NCI-H446 treated with DMSO at 0.1 percent for 48 hours (cell line): ENCODE results near the gene GRM7.

ENCODE experiments used
- DNase-seq: peaks from one replicate; lab custom pipeline; 2025; lab: John Stamatoyannopoulos, UW

GRM7 gene

DNA sequence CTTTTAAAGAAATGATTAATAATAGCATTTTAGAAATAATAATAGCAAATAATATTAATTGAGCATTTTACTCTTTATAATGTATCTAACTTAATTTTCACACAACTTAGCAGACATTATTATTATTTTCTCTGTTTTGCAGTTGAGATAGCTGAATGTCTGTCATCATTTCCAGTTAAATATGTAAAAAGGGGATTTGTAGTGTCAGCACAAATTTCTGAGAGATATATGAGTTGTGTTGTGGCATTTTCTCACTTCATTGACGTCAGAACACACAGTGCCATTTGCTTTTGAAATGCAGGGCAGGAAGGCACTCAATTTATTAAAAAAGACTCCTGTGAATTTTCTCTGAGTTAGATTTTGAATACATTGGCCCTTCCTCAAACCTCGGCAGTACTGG lies 111.0 kb downstream of the GRM7 start:
- DNase-seq, result no peak

DNA sequence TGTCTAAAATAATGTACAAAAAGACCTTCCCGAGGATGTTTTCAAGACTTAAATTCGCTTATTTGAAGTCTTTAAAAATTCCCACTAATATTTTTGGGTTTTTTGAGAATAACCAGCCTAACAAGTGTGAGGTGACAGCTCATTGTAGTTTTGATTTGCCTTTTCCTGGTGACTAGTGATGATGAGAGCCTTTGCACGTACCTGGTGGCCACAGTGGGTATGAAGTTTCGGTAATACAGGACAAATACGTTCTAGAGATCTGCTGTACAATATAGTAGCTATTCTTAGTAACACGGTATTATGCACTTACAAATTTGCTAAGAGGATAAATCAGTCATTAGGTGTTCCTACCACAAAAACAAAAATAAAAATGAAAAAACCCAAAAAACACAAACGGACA lies 124.9 kb downstream of the GRM7 start:
- DNase-seq, result no peak

DNA sequence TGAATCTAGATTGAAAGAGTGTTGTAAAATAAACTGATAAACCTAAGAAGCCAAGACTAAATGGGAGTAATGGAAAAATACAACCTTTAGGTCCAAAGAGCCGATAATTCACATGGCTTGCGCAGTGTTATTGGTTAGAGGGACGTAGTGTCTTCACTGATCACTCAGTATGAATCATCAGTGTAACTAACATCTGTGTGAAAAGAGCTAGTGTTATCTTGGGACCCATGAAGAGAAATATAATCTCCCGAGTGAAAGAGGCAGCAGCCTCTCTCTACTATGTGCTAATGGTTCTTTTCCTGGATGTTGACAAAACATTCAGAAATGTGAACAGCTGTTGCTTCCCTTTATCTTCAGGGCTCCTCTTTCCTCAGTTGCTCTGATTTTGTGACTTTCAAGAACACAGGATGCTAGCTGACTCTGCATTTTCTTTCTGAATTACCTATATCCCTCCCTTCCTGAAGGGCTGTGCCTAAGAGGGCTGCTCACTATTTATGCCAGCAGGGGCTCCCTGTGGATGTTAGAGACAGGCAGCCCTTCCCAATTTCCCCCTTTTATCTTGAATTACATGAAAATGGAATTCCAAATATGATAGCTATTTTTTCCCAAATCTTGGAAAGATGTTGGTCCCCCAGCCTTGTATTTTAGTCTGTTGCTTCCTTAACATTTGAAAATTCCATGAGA lies 128.8 kb downstream of the GRM7 start:
- no peak for DNase-seq

DNA sequence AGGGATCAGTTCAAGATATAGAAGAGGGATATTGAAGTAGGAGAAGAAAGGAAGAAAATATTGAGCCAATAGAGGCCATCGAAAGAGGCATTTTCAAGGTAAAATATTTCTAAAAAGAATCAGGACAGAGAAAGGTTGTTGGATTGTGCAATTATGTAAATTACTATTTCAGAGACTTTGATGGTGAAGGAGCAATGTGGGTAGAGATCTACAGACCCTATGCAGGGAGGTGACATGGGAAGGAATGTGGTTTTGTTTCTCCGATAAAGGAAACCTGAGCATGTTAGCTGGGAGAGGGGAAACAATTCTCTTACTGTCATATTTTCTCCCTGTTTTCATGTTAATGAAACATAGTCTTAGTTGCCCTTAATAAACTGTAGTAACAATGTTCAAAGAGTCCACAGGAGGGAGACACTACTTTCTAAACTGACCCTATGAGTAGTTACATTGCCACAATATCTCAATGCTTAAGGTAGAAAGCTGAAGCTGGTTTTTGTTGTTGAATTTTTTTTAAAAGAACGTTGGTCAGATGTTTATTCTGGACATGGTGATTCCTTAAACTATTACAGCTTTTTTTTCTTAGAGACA lies 133.3 kb downstream of the GRM7 start:
- DNase-seq, result no peak

DNA sequence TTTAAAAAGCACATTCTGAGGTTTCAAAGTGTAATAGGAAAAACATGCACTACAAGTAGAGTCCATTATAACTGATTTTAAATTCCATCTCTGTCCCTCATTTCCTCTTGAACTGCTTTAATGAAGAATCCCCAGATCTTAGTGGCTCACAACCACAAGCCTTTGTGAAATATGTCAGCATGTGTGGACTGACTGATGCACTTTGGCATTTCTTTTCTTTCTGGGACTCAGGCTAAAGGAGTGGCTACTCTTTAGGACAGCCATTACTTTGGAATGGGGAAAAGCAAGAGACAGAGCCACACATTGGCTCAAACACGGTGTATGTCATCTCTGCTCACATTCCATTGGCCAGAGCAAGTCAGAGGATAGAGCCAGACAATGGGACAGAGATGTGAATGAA lies 139.6 kb downstream of the GRM7 start:
- DNase-seq, result no peak

DNA sequence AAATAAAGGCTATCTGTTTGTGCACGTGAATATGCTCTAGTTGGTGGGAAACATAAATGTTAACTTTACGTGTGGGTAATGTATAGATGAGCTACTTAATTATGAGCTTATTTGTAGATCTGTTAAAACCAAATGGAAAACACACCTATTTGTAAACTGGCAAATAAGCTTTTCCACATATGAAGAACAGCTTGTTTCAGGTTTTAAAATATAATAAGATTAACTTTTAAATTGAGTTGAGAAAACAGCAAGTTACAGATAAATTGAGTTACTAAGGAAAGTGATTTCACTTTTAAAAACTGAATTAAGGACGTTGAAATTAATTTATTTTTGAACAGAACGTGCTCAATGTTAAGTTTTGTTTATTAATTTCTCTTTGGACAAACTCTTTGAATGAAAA lies 140.5 kb downstream of the GRM7 start:
- no peak for DNase-seq

DNA sequence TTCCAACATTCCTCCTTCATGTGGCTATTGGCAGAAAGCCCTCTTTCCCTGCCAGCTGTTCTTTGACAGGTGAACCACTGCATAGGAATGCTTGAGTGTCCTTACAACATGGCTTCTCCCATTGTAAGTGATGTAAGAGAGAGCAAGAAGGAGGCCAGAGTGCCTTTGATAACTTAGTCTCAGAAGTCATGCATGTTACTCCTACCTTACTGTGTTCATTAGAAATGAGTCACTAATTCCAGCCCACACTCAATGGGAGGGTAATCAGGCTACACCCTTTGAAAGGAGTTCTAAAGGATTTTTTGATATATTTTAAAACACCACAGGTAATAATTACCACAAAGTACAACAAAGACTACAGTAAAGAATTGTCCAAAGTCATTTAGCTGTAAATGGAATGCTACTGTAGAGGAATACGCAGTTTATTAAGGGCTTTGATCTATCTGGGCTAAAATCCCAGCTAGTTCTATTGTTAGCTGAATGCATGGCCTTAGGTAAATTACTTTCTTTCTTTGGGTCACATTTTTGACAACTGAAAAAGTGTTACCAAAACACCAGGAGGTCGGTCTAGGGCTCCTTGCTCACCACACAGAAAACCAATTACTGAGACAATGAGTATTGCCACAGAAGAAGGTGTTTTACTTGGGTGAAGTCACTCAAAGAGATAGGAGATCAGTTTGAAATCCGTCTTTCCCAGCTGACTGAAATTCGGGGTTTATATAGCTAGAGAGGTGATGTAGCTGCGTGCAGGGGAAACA lies 154.9 kb downstream of the GRM7 start:
- DNase-seq, result no peak

DNA sequence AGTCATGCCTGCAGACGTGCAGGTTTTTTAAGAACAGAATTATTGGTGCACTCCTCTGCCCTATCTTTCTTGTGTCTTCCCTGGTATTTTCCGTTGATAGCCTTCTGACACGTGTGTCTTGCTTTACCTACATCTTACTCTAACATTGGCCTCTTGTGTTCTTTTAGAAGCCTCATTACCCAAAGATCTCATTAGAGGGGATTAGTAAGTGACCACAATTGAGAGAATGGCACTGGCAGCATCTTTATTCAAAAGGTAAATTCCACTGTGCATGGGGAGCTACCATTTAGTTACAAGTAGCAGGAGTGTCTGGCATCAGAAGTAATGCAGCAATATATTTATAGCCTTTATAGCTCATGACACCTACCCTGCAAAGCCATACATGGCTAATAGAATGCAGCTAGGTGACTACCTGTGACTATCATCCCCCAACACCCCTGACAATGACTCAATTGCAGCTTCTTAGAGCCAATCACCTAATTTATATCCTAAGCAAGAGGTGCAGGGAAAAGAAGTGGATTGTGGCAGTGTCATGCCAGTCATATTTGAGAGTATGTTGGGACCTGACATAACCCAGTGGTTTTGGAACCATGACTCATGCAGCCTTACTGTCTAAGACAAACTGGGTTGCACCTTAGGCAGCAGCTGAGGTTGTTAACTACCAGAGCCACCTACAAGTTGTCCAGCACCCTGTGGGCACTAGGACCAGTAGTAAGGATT lies 164.8 kb downstream of the GRM7 start:
- no peak for DNase-seq

DNA sequence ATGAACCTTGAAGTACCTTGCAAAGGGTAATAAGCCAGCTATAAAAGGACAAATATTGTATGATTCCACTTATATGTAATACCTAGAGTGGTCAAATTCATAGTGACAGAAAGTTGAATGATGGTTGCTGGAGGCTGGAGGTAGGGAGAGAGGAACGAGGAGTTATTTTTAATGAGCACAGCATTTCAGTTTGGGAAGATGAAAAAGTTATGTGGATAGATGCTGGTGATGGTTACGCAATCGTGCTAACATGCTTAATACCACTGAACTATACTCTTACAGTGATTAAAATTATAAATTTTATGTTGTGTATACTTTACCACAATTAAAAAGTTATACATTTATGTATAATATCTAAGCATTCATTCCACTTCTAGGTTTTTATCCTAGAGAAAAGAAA lies 168.6 kb downstream of the GRM7 start:
- no peak for DNase-seq

DNA sequence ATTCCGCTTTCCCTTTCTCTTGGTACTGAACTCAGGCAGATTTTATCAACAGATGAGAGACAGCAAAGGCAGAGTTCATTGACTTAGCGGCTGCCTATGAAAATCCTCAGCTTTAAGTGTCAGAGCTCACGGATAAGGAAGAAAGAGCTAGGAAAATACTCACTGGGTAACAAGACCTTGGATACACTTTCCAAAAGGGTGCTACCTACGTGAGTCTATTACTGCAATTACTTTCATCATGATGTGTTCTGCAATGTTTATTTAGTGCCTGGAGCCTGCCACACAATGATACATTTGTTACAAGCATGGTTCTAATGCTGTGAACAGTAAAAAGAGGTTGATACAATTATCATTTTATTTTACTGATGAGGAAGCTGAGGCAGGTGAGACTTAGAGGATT lies 177.5 kb downstream of the GRM7 start:
- no peak for DNase-seq

DNA sequence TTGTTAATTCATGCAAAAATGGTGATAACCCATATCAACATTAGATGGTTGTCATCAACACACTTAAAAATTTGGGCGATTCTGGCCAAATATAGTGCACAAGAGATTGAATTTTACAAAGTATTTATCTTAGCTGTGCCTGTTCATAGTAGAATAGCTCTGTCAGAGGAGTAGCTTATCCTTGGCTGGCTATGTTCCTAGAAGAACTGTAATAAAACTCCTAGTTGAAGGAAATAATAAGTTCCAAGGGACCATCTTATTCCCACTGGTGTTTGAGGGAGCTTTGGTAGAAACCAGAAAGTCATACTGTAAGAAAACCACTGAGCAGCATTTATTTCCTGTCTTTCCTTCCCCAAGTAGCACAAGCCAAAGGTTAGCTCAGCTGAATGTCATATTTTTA lies 201.8 kb downstream of the GRM7 start:
- no peak for DNase-seq

DNA sequence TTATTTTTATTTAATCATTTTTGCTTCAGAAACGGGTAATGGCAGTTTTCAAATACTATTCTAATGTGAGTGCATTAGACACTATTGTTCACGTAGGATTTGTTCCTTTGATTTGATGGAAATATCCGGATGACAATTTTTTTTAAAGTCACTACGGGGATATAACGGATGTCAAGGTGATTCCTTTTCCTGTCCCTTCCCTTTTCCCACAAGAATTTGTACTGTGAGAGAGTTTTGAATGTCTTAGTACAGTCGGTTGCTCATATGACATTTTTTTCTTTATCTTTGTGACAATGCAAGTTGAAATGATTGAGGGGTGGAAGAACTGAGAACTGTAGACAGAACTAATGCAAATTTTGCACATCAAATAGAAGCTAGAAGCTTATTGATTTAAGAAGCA lies 209.5 kb downstream of the GRM7 start:
- DNase-seq, result no peak

DNA sequence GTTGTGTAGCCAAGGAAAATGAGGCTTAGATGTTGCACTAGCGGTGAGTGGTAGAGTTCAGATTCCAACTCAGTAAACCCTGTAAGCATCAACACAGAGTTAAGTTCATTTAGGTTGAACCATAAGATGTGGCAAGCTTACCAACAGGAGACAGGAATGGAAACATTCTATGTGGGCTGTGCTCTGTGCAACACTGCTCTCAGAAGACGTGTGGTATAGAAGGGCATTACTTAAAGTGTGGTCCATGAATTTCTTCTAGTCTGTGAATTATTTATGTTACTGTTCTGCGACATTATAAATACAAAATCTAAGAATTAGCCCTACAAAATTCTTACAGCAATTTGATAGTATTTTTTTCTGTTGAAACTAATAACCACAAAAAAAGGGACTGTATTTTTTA lies 213.3 kb downstream of the GRM7 start:
- DNase-seq, result no peak

DNA sequence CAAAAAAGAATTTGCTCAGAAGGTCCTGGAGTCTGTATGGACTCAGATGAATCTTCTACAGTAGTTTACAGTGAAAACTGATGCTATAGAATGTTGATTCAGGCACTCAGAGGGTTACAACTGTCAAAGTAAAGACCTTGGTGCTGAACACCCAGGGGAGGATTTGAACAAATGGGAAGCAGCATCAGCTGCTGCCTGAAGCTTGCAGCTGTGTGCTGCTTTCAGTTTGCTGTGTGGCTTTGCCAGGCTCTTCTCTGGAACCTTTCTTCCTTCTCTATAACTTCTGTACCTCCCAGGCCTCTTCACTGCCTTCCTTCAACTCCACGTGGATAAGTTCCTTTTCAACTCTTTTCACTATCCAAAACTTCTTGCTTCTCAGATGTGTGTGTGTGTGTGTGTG lies 214.2 kb downstream of the GRM7 start:
- DNase-seq, result no peak

DNA sequence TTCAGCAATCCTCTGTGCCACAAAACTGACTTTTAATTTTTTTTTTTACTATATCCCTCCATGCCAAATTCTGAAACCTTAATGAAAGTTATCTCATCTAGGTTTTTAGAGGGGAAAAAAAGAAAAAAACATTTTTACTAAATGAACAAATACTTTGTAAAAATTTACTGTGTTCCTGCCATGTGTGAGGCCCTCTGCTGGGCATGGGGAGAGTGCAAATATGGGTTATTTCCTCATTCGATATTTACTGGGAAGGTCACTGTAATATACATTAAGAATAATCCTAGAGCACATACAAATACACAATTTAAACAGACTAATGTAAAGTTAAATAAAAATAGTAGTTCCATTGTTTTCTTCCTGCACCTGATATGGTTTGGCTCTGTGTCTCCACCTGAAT lies 215.0 kb downstream of the GRM7 start:
- DNase-seq, result no peak

DNA sequence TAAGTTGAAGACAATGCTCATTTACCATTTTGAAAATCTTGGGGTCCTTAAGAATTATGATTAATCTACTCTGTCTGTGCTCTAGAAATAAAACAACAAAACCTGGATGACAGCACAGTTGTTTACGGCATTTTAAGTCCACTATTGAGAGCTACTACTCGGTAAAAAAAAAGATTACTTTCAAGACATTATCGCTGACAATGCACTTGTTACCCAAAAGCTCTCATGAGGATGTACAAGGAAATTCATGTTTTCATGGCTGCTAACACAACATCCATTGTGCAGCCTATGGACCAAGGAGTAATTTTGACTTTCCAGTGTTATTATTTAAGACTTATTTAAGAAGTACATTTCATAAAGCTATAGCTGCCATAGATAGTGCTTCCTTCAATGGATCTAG lies 221.3 kb downstream of the GRM7 start:
- no peak for DNase-seq

DNA sequence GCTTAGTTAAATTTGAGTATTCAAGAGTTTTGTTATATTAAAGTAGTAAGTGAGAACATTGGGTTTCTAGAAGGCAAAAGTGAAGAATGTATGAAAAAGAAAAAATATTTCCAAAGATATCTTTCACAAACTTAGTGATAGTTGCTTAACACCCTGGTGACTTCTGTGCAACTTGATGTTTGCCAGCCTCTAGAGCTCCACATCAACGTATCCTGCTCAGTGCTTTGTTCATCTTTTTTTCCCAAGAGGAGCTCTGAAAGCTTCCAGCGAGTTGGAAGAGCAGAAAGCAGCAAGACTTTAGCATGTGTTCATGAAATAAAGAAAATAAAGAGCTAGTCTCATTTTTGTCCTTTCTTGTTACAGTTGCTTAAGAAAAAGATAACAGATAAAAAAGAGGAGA lies 225.5 kb downstream of the GRM7 start:
- no peak for DNase-seq

DNA sequence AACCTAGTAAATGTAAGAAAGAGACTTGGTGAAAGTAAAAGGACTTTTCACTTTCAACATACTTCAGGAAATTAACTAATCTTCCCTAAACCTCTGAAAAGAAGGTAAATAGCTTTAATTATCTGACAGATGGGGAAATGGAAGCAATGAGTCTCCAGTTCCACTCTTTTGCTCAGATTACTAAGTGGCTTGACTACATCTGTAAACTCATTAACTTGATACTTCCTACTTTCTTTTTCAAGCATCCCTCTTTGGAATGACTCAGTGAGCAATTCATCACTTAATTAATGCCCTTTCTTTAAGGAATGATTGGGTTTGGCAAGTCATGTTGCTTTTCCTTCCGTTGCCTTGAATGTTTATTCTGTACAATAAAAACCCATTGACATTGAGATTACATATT lies 234.2 kb downstream of the GRM7 start:
- DNase-seq, result no peak

DNA sequence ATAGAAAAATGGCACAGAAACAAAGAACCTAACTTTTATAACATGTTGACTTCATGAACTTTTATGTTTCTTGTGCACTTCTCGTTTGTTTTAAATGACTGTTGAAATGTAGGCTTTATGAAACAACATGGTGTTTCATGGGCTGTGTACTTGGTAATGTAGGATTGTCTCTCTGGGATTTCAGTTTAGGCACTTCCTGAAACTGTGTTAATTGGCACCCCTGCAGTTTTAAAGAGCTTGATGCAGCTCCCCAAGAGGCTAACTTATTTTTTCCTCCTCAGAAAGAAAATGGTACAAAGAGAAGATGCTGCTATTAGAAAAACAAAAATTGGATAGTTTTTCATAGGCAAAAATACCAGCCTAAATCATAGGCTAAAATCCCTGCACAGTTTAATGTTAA lies 239.2 kb downstream of the GRM7 start:
- no peak for DNase-seq

DNA sequence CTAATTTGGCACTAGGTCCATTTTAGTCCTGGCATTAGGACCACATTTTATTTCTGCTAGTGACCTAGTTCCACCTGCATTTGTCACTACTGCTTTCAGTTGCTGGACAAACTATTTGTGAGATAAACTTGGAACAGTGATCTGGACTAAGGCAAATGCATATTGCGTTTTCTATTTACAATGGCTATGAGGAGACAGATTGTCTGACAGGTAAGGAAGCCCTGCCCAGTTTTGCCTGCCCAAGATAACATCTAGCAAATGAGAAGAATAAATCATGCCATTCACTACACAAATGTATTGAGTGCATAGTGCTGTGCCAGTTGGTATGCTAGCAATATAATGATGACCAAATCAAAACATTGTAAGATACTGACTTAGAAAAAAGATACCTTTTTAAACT lies 245.7 kb downstream of the GRM7 start:
- DNase-seq, result no peak

DNA sequence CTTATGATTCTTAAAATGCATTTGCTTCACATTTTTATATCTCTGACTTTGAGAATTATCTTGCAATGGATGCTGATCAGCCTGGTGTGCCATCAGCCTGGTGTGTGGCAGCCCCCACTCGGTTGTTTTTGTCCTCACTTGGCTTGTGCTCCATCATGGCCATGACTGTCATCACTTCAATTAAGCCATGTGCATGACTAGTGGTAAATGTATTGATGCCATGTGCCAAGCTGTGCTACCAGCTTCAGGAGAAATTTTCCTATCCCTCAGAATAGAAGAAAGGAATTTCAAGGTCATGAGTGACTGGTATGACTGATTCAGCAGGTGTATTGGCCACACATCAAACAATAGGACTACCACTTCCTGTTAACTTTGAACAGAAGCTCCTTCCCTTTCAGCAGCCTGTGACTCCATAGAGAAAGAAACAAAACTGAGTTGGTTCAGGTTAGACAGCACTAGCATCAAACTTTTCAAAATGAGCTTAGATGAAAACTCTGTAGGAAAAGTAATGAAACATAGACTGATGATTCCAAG lies 251.7 kb downstream of the GRM7 start:
- no peak for DNase-seq

DNA sequence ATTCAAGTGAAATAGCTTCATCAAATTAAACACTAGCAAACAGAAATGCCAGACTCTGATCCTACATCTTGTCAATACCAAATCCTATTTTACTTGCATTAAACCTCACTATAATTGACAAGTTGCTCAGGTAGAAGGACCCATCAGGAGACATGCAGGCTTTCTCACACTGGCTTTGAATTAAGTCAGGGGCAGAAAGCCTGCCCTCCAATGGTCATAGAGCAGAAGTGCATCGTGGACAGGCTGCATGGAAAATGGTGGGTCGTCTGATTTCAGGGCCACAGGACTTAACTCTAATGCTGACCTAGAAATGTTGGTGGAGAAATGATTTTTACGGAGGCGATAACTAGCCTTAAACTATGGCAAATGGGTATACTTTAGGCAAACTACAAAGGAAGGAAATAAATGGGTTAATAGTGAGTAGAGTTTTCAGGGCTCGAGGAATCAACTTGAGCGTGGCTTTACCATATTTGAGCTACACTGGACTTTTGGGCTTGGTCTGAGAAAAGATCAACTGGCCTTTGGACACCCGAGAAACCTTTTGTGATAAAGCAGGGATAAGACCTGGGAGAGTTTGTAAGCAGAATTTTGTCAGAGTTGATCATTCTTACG lies 283.9 kb downstream of the GRM7 start:
- no peak for DNase-seq
